Urothelium cell line (cell line): ENCODE data around the gene IFT43.

ENCODE experiments used
- DNase-seq: peaks from one replicate; pipeline ENCODE4 v3.0.0; 2011; ENCODE audit warnings: low spot score, mixed read lengths
- FAIRE-seq: peaks from 2 replicates; lab custom pipeline; 2011; peaks lifted over from hg19 to GRCh38; lab: Jason Lieb, UNC

IFT43 gene

DNA sequence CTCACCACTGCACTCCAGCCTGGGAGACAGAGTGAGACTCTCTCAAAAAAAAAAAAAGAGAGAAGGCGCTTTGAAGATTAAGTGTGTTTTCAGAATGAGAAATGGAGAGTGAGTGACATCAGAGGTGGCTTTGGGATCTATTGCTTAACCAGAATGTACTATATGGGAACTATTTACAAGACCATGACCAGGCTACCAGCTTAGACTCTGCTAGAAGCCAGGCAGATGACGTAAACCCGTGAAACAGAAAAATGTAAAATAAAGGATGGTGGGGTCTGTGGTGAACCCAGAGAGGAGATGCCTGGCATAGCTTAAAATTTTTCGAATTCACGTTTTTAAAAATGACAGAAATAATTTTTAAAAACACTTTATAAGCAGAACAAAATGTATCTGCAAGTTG lies 82.0 kb downstream of the IFT43 start:
- DNase-seq (no peak), FAIRE-seq (no peak)

DNA sequence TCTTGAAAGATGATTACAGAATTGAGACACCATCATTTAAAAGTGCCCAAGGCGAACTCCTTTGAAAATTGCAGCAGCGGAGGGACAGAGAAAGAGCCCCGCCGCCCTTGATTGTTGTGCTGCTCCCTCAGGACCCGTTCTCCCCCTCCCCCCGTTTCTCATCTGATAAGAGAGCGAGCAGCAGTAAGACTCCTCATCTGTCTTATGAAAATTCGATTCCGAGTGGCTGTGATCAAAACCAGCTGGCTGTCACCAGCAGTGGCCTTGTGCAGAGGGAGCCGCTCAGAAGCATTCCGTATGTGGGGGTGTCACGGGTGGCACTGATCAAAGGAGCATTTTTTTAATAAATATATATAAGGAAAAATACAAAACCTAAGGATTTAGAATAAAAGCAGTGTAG lies 88.2 kb downstream of the IFT43 start:
- FAIRE-seq (no peak), DNase-seq (no peak)

DNA sequence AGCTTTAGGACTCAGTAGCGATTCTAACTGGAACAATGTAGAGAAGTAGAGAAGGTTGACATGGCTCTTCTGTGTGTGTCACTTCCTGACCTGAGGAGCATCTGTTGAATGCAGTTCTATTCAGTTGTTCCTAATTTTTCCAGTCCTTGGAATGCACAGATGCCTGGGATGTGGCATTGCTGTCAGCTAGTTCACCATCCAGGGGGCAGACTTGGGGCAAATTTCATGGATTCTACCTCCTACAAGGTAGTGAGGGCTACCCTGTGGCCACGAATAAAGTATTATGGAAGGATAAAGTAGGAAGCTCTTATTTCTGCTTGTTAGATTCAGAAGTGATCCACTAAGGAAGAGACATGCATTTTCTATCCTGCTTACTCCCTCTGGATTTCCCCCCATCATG lies 91.8 kb downstream of the IFT43 start:
- no peak for FAIRE-seq
- DNase-seq, result no peak

DNA sequence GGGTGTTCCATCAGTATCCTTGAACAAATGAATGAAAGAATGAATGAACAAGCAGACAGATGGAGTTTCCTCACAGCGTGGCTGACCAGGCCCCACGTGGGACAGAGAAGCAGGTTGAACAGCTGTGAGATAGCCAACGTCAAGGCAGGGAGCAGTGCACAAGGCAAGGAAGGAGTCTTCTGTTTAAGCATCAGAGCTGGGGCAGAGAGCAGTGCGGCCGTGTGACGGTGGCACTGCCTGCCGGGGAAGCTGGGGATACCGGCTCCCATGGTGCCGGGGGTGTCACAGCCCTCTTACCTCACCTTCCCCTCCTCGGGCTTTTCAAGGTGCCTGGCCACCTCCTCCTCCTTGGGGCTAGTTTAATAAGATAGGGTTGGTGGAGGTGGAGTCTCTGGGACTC lies 92.9 kb downstream of the IFT43 start:
- DNase-seq (no peak), FAIRE-seq (no peak)

DNA sequence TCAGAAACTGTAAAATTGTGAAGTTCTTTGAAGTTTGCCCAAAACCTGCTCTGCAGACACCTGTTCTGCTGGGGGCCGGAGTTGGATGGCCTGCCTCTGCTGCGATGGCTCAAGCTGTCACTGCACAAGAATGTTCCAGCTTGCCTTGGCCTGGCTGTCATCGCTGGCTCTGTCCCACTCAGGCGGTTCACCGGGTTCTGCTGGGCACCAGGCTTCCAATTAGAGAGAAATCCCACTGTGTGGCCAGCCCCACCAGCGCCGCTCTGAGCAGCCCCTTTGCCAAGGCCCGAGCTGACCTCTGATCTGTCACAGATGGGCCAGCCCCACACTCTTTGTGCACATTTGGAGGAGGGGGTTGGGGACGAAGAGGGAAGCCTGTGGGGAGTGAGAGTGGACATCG lies 94.5 kb downstream of the IFT43 start:
- FAIRE-seq (no peak), DNase-seq (no peak)

DNA sequence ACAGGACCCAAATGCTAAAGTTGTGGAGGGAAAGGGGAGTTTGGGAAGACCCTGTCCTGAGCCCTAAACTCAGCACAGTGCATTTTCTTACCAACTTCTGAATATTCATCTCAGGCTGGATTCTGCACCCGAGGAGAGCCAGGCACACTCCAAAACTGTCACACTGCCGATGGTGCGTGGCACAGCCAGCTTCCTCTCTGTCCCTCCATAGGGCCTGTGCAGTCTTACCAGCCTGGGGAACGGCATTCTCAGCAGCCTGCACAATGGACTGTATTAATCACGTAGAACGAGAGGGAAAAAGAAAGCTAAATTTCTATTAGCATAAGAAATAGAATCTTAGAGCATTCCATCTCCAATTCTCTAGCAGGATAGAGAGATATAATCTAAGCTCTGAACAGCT lies 94.9 kb downstream of the IFT43 start:
- FAIRE-seq (no peak), DNase-seq (no peak)

DNA sequence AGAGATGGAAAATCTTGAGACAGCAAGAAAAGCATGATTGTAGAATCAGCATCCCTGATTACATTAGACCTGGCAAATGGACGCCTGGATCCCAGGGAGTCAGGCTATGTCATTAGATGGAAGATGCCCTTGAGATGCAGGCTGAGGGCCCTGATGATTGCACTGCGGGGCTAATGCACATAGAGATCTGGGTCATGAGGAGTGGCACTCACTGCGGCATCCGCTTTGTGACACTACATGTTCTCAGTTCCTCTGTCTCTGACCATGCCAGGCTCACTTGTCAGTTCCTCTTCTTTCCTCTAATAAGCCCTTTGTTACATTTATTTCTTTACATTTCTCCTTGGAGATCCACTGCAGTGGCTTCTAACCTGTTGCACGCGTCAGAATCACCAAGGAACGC lies 96.1 kb downstream of the IFT43 start:
- FAIRE-seq, result no peak

DNA sequence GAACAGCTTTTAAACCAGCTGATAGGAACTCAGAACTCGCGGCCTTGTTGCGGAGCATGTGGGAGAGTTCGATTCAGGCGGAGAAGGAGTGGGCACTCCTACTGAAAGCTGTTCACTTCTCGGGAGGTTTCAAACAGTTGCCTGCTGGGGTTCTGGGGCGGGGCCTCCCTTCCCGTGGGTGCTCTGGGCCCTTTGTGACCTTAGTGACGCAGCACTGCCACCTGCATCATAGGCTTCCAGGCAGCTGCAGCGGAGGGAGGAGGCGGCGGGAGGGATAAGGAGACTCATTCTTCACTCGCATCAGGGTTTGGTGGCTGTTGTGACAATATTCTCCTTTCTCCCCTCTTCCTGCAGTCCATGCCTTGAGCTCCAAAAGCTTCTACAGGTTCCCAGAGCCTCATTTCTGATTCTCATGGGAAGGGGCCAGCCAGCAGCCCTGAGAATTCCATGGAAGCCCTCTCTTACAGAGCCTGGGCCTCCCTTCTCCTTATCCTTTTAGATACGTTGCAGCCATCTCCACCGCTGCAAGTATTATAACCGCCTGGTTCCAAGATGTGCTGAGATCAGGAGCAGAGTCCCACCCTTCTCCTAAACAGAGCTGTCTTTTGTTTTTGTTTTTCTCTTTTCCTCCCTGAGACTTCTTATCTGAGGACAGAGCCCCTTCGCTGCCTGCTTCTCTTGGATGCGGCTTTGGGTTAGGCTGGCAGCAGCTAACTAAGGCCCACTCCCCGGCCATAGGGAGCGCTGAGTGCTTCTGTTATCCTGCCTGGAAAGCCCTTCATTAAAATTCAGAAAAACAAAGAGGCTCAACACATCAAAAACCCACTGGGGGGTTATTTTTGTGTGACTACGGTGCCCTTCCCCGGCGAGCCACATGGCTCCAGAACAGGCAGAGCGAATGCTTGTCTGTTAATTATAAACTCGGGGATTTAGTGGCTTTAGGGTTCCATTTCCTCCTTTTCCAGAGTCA lies 98.5 kb downstream of the IFT43 start:
- DNase-seq (no peak), FAIRE-seq (no peak)

More for the DNA sequence above, 96.1 kb downstream of the IFT43 start:
- no peak for DNase-seq

DNA sequence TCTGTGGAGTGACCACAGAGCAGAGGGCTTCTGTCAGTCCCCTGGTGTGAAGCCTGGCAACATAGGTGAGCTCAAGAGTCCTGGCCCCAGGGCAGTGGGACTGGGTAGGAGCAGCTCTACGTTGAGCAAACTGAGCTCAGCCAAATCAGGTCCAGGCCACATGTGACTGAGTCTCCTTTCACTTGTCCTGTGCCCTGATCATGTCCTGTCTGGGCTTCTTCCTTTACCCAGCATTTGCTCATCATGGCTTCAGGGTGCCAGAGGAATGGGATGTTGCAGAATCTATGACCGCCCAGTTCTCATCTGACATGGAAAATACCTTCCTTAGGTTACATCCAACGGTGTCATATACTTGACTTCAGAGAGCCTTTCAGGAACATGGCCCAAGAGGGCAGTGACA lies 99.8 kb downstream of the IFT43 start:
- FAIRE-seq (no peak), DNase-seq (no peak)

DNA sequence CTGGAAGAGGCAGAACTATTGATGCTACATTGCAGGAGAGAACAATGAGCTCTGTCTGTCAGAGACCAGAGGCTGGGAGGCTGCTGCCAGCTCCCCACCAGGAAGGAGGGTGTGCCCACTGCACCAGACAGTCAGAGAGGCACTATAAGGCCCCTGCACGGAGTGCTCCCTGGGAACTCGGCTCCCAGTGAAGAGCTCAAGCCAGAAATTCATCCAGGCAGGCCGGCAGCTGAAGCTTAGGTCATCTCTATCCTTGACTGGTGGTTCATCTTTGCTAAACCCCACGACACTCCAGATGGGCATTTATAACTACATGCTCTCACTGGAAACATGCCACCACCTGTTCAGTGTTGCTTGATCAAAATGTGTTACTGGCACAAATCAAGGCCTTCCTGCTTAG lies 101.1 kb downstream of the IFT43 start:
- DNase-seq (no peak), FAIRE-seq (no peak)

DNA sequence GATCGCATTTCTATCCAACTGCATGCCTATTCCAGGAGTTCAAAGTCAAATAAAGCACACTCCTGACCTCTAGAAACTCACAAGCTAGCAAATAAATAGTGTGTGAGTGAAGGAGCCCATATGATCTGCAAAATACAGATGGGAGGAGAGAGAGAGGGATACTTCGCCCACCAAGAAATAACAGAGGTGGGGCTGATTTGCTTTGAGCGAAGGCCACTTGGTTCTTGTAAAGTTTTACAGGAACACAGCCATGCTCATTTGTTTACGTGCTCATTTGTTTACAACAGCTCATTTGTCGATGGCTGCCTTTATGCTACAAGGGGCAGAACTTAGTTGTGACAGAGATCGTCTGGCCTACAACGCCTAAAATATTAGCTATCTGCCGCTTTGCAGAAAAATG lies 102.8 kb downstream of the IFT43 start:
- no peak for DNase-seq
- FAIRE-seq, result no peak

DNA sequence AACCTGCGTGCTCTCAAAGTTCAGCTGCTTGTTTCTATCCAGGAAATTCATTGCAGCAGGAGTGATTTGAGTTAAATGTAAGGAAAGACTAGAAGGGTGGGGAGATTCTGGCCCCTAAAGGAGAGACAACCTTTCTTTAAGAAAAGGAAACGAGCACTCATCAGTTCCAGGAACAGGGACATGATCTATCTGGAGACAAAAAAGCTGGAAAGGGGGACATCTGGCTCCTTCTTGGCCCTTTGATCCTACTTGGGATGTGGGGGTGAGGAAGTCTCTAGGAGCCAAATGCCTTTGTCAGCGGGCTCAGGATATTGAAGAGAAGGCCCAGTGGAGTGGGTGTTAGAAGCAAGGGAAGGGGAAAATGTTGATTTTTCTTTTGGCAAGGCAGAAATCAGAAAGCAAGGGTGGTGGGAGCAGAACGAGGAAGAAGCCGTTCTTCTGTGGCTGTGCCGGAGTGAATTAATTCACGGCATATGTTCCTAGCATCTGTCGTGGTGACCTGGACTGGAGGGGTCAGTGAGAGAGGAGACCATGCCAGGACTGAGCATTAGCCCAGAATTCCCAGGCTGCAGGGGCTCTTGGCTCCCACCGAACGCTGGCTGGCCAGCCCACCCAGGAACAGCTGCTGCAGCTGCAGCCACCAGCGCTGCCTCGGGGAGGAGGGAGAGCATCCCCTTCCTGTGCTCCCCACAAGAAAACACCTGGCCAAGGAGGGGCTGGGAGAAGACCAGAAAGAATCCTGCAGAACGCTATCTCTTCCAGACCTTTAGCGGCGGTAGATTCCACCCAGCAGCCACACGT lies 103.4 kb downstream of the IFT43 start:
- DNase-seq (no peak), FAIRE-seq (no peak)

DNA sequence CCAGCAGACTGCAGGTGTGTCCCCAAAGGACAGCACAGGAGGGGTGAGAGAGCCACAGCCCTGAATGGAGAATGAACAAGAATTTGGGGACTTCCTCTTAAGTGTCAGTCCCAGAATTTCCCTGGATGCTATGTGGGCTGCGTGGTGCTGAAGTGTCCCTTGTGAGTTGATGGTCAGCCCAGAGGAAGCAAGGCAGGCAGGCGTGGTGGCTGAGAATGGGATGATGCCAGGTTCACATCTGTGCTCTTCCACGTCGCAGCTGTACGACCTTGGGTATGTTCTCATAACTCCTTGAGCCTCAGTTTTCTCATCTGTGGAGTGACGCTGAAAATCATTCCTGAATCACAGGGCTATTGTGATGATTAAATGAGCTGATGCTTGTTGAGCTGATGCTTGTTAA lies 104.0 kb downstream of the IFT43 start:
- DNase-seq, result no peak
- FAIRE-seq, result no peak

DNA sequence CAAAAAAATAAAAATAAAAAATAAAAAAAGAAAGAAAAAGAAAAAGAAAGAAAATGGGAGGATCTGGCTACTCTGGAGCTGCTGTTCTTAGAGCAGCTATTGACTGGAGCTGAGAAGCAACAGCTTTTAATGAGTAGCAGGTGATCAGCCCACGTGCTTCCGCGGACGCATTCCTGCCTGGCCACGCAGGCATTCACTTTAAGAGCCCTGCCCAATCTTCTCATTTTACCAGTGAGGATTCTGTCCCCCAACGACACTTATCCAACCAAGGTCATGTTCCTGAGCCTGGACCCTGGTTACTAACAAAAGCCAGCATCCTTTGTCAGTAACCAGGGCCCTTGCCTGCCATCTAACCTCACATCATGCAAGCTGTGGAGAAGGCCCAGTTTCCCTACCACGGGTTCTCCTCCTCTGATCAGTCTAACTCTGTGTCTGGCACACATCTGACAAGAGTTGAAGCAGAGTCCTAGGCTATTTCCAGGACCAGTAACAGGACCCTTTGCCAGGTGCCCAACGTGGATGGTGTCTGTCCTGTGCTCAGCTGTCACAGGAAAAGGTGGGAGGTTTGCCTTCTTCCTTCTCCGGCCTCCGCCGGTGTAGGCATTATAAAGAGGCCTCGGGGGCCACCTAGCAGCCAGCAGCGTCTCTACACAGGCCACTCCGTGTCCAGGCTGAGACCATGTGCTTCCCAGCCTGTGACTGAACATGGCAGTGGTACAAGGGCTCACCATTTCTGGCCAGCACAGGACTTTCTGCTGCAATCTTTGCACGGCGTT lies 105.2 kb downstream of the IFT43 start:
- peak; percentile 31 for DNase-seq
- no peak for FAIRE-seq

DNA sequence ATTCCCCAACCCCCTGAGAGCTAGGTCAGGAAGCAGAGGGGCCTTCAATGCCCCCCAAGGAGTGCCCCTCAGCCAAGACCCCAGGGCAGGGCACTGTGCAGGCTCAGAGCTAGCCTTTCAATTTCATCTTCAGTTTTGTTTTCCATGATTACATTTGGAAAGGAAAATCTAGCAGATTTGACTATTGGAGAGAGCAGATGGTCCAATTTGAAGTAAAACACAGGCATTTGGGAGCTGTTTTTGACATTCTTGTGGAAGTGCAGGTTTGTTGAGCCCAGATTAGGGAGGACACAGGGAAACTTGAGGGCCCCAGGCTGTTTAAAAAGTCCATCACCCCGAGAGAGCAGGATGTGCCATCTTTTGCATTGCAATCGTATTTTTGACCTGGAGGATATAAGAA lies 107.5 kb downstream of the IFT43 start:
- no peak for DNase-seq
- FAIRE-seq, result no peak

DNA sequence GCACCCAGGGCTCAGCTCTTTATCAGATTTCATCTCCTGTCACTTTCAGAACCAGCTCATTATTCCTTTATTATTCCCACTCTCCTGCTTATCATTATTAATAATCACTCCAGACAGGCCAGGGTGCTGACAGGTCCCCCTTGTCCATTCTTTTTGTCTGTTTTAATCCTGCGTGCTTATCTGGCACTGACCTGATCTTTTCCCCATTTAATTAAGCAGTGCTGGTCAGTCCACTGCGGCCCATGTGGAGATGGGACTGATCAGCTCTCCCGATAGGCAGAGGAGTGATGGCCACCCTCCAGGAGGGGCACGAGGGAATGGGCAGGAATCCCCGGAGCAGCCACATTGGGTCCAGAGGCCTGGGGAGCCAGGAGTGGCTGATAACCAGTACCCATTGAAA lies 110.7 kb downstream of the IFT43 start:
- FAIRE-seq (no peak), DNase-seq (no peak)

DNA sequence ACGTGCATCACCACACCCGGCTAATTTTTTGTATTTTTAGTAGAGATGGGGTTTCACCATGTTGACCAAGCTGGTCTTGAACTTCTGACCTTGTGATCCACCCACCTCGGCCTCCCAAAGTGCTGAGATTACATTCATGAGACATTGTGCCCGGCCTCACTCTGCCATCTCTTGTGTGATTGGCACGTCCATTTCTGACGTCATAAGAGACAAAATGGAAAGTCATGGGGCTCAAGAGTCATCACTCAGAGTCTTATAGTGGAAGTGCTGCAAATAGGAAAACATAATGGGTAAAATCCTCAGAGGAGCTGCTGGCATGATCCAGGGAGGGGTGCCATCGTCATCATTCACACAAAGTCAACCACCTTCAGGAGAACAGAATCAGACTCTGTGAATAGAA lies 112.0 kb downstream of the IFT43 start:
- FAIRE-seq (no peak), DNase-seq (no peak)

DNA sequence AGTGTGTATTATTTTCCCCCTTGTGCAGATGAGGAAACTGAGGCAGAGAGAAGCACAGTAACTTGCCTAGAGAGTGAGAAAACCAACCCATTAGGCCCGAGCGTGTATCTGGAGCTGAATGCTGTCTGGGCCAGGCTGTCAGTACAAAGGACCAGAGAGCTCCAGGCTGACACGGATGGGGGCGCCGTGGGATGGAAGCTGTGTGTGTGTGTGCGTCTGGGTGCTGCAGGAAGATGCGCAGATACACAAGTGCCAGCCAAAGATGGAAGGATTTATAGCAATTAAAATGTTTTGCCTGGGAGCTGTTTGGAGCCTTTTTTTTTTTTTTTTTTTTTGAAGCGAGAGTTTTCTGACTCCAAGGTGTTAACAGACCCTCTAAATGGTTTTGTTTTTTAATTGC lies 112.5 kb downstream of the IFT43 start:
- FAIRE-seq (no peak), DNase-seq (no peak)

DNA sequence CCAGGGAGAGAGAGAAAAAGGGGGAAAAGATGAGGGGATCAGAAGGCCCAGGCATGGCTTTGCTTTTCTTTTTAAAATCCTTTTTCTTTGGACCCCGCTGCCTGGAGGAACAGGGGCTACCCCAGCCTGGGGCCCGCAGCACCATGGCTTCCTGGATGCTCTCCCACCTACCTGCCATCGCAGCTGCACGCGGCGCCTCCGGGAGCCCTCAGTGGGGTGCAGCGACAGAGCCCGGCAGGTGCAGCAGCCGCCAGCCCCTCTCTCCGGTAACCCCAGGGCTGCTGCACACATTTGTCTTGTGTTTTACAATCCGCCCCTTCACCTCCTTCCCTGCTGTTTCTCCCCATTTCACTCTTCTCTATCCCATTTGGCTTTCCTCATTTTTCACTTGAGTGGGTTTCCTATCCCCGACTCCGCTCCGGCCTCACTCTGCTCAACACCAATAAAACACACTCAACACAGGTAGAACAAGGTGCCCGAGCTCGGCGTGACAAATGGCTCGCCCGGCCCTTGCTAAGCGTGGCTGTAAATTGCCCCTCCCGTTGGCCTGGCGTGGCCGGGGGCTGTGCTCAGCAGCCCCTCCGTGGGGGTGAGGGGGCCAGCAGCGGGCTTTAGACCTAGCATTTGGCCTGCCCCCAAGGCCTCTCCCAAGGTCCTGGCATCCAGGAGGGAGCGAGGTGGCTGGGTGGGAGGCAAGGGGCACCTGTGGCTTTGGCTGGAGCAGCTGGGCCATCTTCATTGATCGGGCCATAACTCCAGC lies 113.5 kb downstream of the IFT43 start:
- no peak for DNase-seq
- FAIRE-seq, result no peak

DNA sequence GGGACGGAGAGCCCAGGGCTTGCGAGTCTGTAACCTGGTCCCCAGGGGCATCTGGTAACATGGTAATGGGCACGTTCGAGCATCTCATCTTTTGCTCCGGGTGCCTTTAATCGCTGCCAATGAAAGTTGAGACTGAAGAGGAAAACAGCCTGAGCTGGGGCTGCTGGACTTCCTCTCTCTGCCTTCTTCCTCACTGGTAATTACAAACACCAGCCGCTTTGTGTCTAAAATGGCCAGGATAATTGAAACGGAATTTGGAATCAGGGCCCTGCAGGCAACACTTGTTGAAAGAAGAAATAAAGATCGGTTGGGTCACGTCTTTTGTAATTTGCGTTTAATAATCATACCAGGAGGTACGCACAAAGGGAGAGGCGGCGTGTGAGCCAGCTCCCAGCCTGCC lies 114.7 kb downstream of the IFT43 start:
- FAIRE-seq, result no peak

More for the DNA sequence above, 114.7 kb downstream of the IFT43 start:
- DNase-seq, result no peak
